ENCODE measurements around the gene HCRTR2. TPM values are rescaled to one million over a fixed set of nuclear protein-coding genes. Genes with fewer than 3 reads are reported as not detected.
"Not testable (repeated sequence)": the region's sequence is repeated elsewhere in the genome, so short reads cannot be mapped to it uniquely, and the experiment has no call there.

The HCRTR2 gene
- total RNA-seq, 2 donors from 2014 or later: not detected

DNA sequence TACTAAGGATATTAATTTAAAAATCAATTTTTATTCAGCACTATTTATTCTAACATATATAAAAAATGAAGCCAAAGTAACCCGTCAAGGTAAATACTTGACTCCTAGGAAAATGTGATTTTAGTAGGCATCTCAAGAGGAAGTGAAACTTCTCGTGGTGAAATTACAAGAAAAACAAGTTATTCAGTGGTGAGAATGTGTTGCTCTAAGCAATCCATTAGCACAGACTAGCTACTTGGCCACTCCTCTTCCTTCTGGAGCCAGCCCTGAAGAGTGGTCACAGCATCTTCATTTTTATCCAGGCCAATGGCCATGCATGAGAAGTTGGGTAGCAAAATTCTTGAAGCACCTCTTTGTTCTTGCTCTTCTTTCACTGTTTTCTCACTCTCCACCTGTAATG lies 112.5 kb downstream of the HCRTR2 start:
- intact Hi-C loops (cut with DNase I): no loop called here
- TF ChIP-seq POLR2A (IDR thresholded peaks at IDR 0.05): no peak
- no peak for TF ChIP-seq CTCF (IDR thresholded peaks at IDR 0.05)
- Histone ChIP-seq H3K9me3 (no peaks in the 10 kb centered on the region), H3K4me3 (no peak overlapping the region), H3K27ac (no peak overlapping the region), H3K4me1 (replicated peaks) (no peaks in the 10 kb centered on the region), H3K27me3 (replicated peaks; ENCODE audit: insufficient read depth) (no peaks in the 10 kb centered on the region), H3K36me3 (no peaks in the 10 kb centered on the region)
- DNase-seq (ENCODE audit: low spot score): no peak
- 76% methylated on average over 2 of the region's 2 CpGs for WGBS

- Histone ChIP-seq H3K9me3 (no peaks in the 10 kb centered on the region), H3K27ac (no peak overlapping the region), H3K27me3 (replicated peaks; ENCODE audit: insufficient read depth) (no peaks in the 10 kb centered on the region), H3K36me3 (no peaks in the 10 kb centered on the region), H3K4me3 (no peak overlapping the region), H3K4me1 (replicated peaks) (no peaks in the 10 kb centered on the region)
- TF ChIP-seq CTCF (IDR thresholded peaks at IDR 0.05) (no peak), POLR2A (IDR thresholded peaks at IDR 0.05) (no peak), POLR2AphosphoS5 (IDR thresholded peaks at IDR 0.05) (no peak)
- intact Hi-C loops (cut with DNase I): no loop called here
- no peak for DNase-seq (ENCODE audit: low spot score)
- WGBS: 51% methylated on average over 2 of the region's 2 CpGs
These were observed 116.4 kb downstream of the HCRTR2 start for GRCh38 chr6:55290736-55291135.

DNA sequence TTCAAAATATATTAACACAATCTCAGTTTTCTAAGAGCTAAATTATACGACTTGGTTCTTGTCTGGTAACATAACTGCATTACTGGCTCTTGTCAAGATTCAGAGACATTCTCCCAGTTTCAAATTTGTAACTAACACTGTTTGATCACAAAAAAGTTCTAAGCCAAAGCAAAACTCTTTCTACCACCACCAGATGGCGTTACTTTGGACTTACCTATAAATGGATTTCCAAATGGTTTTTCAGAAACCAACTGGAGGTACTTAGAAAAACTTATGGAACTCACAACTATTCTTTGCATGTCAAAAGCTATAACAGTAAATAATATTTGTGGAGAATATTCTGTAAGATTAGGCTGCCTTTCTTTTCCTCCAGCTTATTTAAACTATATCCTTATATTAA lies 118.8 kb downstream of the HCRTR2 start:
- no peak overlapping the region for H3K27ac ChIP-seq
- no peaks in the 10 kb centered on the region for H3K36me3 ChIP-seq
- H3K4me3 ChIP-seq: no peak overlapping the region
- no peaks in the 10 kb centered on the region for H3K27me3 ChIP-seq (replicated peaks; ENCODE audit: insufficient read depth)
- DNase-seq (ENCODE audit: low spot score): no peak
- WGBS: 60% methylated on average over 2 of the region's 2 CpGs
- H3K9me3 ChIP-seq: no peaks in the 10 kb centered on the region
- intact Hi-C loops (cut with DNase I): no loop called here
- no peaks in the 10 kb centered on the region for H3K4me1 ChIP-seq (replicated peaks)
- TF ChIP-seq POLR2A (IDR thresholded peaks at IDR 0.05) (no peak), CTCF (IDR thresholded peaks at IDR 0.05) (peak in 1 of 4 experiments; percentile 25), POLR2AphosphoS5 (IDR thresholded peaks at IDR 0.05) (no peak)

DNA sequence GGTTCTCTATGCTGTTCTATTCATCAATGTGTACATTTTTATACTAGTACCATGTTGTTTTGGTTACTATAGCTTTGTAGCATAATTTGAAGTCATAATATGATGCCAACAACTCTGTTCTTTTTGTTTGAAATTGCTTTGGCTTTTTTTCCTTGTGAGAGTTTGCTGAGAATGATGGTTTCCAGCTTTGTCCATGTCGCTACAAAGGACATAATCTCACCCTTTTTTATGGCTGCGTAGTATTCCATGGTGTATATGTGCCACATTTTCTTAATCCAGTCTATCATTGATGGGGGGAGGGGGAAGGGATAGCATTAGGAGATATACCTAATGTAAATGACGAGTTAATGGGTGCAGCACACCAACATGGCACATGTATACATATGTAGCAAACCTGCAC lies 122.9 kb downstream of the HCRTR2 start:
- H3K27ac ChIP-seq; intact Hi-C loops (cut with DNase I); H3K36me3 ChIP-seq; H3K9me3 ChIP-seq; H3K4me1 ChIP-seq (replicated peaks); H3K4me3 ChIP-seq; H3K27me3 ChIP-seq (replicated peaks; ENCODE audit: insufficient read depth); DNase-seq (ENCODE audit: low spot score): not testable (repeated sequence)
- 100% methylated on average over 3 of the region's 3 CpGs for WGBS

DNA sequence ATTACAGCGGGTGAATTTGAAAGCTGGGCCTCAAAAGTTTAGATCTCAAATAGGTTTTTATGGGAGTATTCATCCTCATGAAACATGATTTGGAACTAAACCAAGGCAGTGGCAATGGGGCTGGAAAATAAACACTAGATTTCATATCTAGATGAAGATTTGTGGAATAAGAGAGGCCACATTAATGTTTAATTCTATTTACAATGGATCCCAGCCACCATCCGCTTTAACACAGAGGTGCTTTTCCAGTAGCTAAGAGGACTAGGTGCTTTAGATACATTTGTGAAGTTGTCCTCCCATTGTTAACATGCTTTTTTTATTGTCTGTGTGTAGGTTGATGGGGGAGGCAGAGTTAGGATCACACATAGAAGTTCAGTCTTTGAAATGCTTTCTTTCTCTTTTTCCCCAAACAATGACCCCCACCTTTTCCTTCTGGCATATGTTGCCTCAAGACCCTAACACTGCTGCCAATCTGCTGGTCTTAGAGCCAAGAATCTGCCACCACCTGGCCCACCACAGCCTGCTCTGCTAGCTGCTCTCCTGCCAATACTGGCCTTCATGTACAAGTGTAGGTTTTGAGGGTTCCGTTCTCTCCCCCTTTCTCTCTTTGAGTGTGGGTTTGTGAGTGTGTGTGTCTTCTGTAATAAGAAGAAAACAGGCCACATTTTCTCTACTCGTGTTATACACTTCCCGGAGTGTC lies 125.1 kb downstream of the HCRTR2 start:
- no peak overlapping the region for H3K4me3 ChIP-seq
- H3K4me1 ChIP-seq (replicated peaks): no peaks in the 10 kb centered on the region
- no peaks in the 10 kb centered on the region for H3K36me3 ChIP-seq
- WGBS: 30% methylated on average over 5 of the region's 5 CpGs
- no peaks in the 10 kb centered on the region for H3K27me3 ChIP-seq (replicated peaks; ENCODE audit: insufficient read depth)
- TF ChIP-seq CTCF (IDR thresholded peaks at IDR 0.05) (no peak), POLR2AphosphoS5 (IDR thresholded peaks at IDR 0.05) (peak; percentile 68)
- H3K27ac ChIP-seq: no peak overlapping the region
- no peaks in the 10 kb centered on the region for H3K9me3 ChIP-seq
- peak; percentile 50 for DNase-seq (ENCODE audit: low spot score)
- intact Hi-C loops (cut with DNase I): no loop called here

Data from prostate gland (tissue), 2 donors.